ENCODE data around the gene TMEM97. TPM values are rescaled to one million over a fixed set of nuclear protein-coding genes. Genes with fewer than 3 reads are reported as not detected.
A peak's percentile ranks its signal among the peaks of the same experiment; 100 is the strongest.

TMEM97 gene
- polyA plus RNA-seq, 1 experiment, result 16.1 TPM

DNA sequence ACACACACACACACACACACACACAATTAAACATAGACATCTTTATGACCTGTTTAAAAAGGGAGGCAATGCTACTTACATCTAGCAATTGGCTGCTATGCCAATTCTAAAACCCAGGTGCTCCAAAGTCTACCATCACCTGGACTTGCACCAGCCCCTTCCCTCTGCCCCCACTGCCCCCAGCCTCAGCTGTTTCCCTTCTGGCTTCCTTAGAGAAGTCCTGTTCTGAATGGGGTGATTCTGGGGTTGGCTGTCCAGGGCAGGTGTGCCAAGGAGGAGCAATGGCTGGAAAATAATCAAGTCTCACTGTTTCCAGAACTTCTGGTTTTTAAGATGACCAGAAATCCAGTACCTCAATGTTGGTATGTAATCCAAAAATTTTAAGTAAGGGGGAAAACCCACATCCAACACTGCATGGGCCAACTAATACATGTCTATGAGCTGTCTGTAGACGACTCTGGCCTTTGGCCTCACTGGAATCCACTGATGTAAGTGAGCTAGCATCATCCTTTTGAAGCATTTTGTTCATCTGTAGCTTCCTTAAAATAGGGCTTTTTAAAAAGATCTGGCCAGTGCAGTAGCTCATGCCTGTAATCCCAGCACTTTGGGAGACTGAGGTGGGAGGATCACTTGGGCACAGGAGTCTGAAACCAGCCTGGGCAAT is 14.2 kb downstream of the TMEM97 start:
- no peak for TF ChIP-seq CTCF (IDR thresholded peaks at IDR 0.05; ENCODE audit: low read depth, low read length)
- Histone ChIP-seq H3K4me3 (ENCODE audit: low read depth, low read length) (no peak overlapping the region), H3K9me3 (ENCODE audit: control insufficient read depth, insufficient read depth, low read length) (no peaks in the 10 kb centered on the region; the same call in 1 of the 2 replicates), H3K27me3 (ENCODE audit: control insufficient read depth, insufficient read depth, low read length) (no peaks in the 10 kb centered on the region), H3K27ac (ENCODE audit: low read depth, low read length) (no peak overlapping the region)
- no peak for DNase-seq (ENCODE audit: low read depth, low spot score)
- POLR2A ChIA-PET, result no interaction called here
- CTCF ChIA-PET, result no interaction called here

GRCh38 chr17:28334171-28334570 is 15.2 kb downstream of the TMEM97 start:
- TF ChIP-seq CTCF (IDR thresholded peaks at IDR 0.05; ENCODE audit: low read depth, low read length), result no peak
- Histone ChIP-seq H3K4me3 (ENCODE audit: low read depth, low read length) (peak overlapping the region; percentile 65), H3K27ac (ENCODE audit: low read depth, low read length) (no peak overlapping the region), H3K9me3 (ENCODE audit: control insufficient read depth, insufficient read depth, low read length) (no peaks in the 10 kb centered on the region; the same call in 1 of the 2 replicates), H3K27me3 (ENCODE audit: control insufficient read depth, insufficient read depth, low read length) (no peaks in the 10 kb centered on the region)
- no peak for DNase-seq (ENCODE audit: low read depth, low spot score)
- ChIA-PET POLR2A (interaction anchor here (2.6 kb wide), 1 partner anchor 12 kb away, joined by 28 read pairs; no protein-coding TSS in a partner anchor), CTCF (interaction anchor here (0.6 to 1.1 kb wide), 2 partner anchors 31 to 82 kb away, joined by 3 to 5 read pairs; no protein-coding TSS in a partner anchor)

GRCh38 chr17:28334666-28335200 is 15.7 kb downstream of the TMEM97 start:
- peak overlapping the region; percentile 93 for H3K27ac ChIP-seq (ENCODE audit: low read depth, low read length)
- POLR2A ChIA-PET, result interaction anchor here (1.0 to 2.6 kb wide), 9 partner anchors 9 to 294 kb away, joined by 3 to 36 read pairs (median 5); partner anchors contain the start of genes POLDIP2, SARM1 and VTN

GRCh38 chr17:28335201-28335958 is 16.4 kb downstream of the TMEM97 start, which contains the start of the genes IFT20 and TNFAIP1:
Gene IFT20, minus strand, starts transcription at chr17:28335472. Its CDS starts 3,487 bp downstream, at chr17:28331985.
Gene TNFAIP1, plus strand, starts transcription at chr17:28335761. Its CDS starts 3,761 bp downstream, at chr17:28339522.
- Histone ChIP-seq H3K27ac (ENCODE audit: low read depth, low read length) (peak within 1 kb of the TSS; percentile 99), H3K27me3 (ENCODE audit: control insufficient read depth, insufficient read depth, low read length) (no peaks in the 10 kb centered on the region), H3K9me3 (ENCODE audit: control insufficient read depth, insufficient read depth, low read length) (no peaks in the 10 kb centered on the region; the same call in 1 of the 2 replicates), H3K4me3 (ENCODE audit: low read depth, low read length) (peak within 1 kb of the TSS; percentile 97)
- DNase-seq (ENCODE audit: low read depth, low spot score), result peak; percentile 100
- ChIA-PET CTCF (interaction anchor here (0.7 to 1.2 kb wide), 3 partner anchors 84 to 442 kb away, joined by 3 to 7 read pairs (median 4); partner anchors contain the start of gene LYRM9), POLR2A (interaction anchor here (0.6 to 2.6 kb wide), 12 partner anchors 8 to 294 kb away, joined by 3 to 36 read pairs (median 4); partner anchors contain the start of genes POLDIP2, SARM1, TMEM97 and VTN)
- TF ChIP-seq CTCF (IDR thresholded peaks at IDR 0.05; ENCODE audit: low read depth, low read length), result no peak

More at GRCh38 chr17:28334666-28335200, 15.7 kb downstream of the TMEM97 start:
- CTCF ChIA-PET, result interaction anchor here (0.6 to 1.1 kb wide), 2 partner anchors 32 to 82 kb away, joined by 3 to 5 read pairs; no protein-coding TSS in a partner anchor
- Histone ChIP-seq H3K9me3 (ENCODE audit: control insufficient read depth, insufficient read depth, low read length) (no peaks in the 10 kb centered on the region; the same call in 1 of the 2 replicates), H3K27me3 (ENCODE audit: control insufficient read depth, insufficient read depth, low read length) (no peaks in the 10 kb centered on the region), H3K4me3 (ENCODE audit: low read depth, low read length) (peak overlapping the region; percentile 65)
- DNase-seq (ENCODE audit: low read depth, low spot score), result no peak
- TF ChIP-seq CTCF (IDR thresholded peaks at IDR 0.05; ENCODE audit: low read depth, low read length), result no peak

Data from AG04450 (cell line).